Caki2 (cell line): ENCODE measurements around the gene SMARCC2. TPM values are rescaled to one million over a fixed set of nuclear protein-coding genes. Genes with fewer than 3 reads are reported as not detected.

ENCODE experiments used
- DNase-seq: peaks from one replicate; pipeline ENCODE4 v3.0.0-alpha.2; 2015; ENCODE audit warnings: low read depth
- in situ Hi-C: cut with HindIII; loops from 2 replicates; pipeline ENCODE4 v1.10.0; 2016; ENCODE audit warnings: low sequenced_read_pairs, low pct_unique_long_range_greater_than_20kb, mixed read lengths
- total RNA-seq: library from RNA; depleted of rRNA; stranded (reverse); fragments of >200 nt; shearing (Covaris generic); gene quantifications from 2 replicates; pipeline ENCODE4 v1.2.3, GENCODE V29; 2014; ENCODE audit warnings: low replicate concordance

The SMARCC2 gene
- total RNA-seq, 1 experiment from 2014 or later, result 27.0 TPM

GRCh38 chr12:56137853-56138571 is 51.3 kb downstream of the SMARCC2 start:
- in situ Hi-C loops, result no loop called here
- DNase-seq, result no peak

GRCh38 chr12:56134897-56135296 is 54.4 kb downstream of the SMARCC2 start:
- DNase-seq, result no peak
- in situ Hi-C loops, result no loop called here

- in situ Hi-C loops, result no loop called here
- no peak for DNase-seq
These were observed 58.4 kb downstream of the SMARCC2 start for GRCh38 chr12:56130876-56131275.

GRCh38 chr12:56129942-56130495 is 59.3 kb downstream of the SMARCC2 start:
- DNase-seq, result no peak
- in situ Hi-C loops, result no loop called here

- in situ Hi-C loops, result no loop called here
- peak; percentile 55 for DNase-seq
These were observed 59.9 kb downstream of the SMARCC2 start for GRCh38 chr12:56129206-56129941.

- in situ Hi-C loops, result no loop called here
- no peak for DNase-seq
These were observed 60.5 kb downstream of the SMARCC2 start for GRCh38 chr12:56128670-56129205.

- peak; percentile 100 for DNase-seq
- in situ Hi-C loops, result no loop called here
These were observed 61.2 kb downstream of the SMARCC2 start, which contains the start of gene ESYT1 for GRCh38 chr12:56127888-56128669. TSS of gene ESYT1 (plus strand) at chr12:56128267. CDS start at chr12:56128320, 53 bp downstream.

- no peak for DNase-seq
- in situ Hi-C loops, result no loop called here
These were observed 61.8 kb downstream of the SMARCC2 start for GRCh38 chr12:56127485-56127887.

GRCh38 chr12:56126732-56127239 is 62.5 kb downstream of the SMARCC2 start:
- no peak for DNase-seq
- in situ Hi-C loops, result no loop called here

- in situ Hi-C loops, result no loop called here
These were observed 65.2 kb downstream of the SMARCC2 start for GRCh38 chr12:56124133-56124532.

GRCh38 chr12:56122637-56123036 is 66.6 kb downstream of the SMARCC2 start:
- DNase-seq, result no peak
- in situ Hi-C loops, result no loop called here

More at GRCh38 chr12:56124133-56124532, 65.2 kb downstream of the SMARCC2 start:
- no peak for DNase-seq

- in situ Hi-C loops, result no loop called here
- DNase-seq, result no peak
These were observed 67.9 kb downstream of the SMARCC2 start for GRCh38 chr12:56121204-56121870.

- no peak for DNase-seq
- in situ Hi-C loops, result no loop called here
These were observed 69.0 kb downstream of the SMARCC2 start for GRCh38 chr12:56120158-56120846.

GRCh38 chr12:56119361-56119796 is 69.9 kb downstream of the SMARCC2 start:
- in situ Hi-C loops, result no loop called here
- peak; percentile 77 for DNase-seq

- in situ Hi-C loops, result no loop called here
- DNase-seq, result no peak
These were observed 70.5 kb downstream of the SMARCC2 start for GRCh38 chr12:56118688-56119357.
